HG03175 (cell line): ENCODE data around the gene DRD5.

Source experiments
- ATAC-seq: cut with Tn5 transposase; IDR thresholded peaks from one replicate; pipeline ENCODE4 v1.9.1; 2021; ENCODE audit warnings: mild to moderate bottlenecking, moderate library complexity; ENCODE audit not compliant: unreplicated experiment

The DRD5 gene

DNA sequence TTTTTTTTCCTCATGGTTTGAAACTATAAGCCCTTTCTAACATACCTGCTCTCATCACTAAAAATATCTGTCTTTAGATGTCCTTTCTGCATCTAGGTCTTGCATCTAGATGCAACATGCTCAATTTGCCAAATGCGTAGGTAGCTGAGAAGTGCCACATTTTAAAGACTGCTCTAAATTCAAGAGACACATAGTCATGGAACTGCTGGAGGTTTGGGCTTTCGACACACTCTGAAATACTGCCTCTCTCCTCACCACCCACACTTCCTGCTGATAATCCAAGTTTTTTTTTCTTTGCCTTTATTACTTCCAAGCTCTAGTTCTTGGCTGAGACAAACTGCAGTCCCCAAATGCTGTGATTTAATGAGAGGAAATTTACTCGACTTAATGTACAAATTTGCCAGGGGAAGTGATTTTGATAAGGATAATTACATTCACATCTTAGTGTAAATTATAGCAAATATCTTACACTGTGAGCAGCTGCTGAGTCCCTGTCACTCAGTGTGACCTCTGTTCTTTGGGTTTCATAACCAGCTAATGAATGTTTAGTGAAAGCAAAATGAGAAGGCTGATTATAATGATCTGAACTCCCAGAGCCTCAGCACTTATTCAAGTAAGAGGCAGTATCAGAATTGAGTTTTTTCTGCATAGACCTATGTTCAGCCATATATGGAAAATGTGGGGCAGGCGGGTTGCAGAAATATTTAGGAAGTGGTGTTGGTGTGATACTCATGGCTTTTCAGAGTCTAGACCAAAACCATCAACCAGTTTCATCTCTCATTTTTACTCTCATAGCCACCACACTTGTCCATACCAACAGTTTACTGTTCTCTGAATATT is 31.3 kb downstream of the DRD5 start:
- peak; percentile 87 for ATAC-seq

DNA sequence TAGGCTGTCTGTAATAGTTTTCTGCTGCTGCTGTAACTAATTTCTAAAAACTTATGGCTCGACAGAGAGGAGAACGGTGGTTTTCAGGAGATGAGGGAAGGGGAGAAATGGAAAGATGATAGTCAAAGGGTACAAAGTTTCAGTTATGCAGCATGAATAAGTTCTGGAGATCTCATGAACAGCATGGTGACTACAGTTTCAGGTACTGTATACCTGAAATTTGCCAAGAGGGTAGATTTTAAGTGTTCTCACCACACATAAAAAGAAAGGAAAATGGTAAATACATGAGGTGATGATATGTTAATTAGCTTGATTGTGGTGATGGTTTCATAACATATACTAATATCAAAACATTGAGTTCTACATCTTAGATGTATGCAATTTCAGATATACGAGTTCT is 34.9 kb downstream of the DRD5 start:
- no peak for ATAC-seq

DNA sequence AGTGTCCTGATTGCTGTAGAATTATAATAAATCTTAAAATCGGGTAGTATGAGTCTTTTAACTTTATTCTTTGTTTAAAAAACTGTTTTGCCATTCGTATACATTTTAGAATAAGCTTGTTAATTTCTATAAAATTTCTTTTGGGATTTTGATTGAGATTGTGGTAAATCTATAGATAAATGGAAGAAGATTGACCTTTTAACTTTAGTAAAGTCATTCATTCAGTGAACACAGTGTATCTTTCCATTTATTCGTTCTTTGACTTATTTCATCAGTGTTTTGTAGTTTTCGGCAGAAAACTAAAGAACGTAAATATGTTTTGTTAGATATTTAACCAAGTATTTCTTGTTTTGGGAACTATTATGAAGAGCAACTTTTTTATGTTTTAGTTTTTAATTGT is 38.9 kb downstream of the DRD5 start:
- ATAC-seq: no peak

DNA sequence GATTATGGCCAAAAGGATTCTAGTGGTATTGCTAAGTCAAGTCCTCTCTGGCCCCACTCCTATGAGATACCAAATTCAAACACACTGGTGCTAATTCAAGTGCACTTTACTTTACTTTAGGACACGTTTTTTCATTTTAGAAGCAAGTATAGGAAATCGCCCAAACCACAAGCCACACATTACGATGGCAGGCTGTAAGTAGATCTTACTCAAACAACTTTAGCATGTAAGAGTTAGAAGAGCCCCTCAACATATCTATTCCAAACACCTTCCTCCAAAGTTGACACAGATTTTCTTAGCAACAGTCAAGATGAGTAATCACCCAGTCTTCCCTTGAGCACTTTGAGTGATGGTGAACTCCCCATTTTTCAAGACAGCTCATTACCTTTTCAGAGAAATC is 43.6 kb downstream of the DRD5 start:
- ATAC-seq: no peak

DNA sequence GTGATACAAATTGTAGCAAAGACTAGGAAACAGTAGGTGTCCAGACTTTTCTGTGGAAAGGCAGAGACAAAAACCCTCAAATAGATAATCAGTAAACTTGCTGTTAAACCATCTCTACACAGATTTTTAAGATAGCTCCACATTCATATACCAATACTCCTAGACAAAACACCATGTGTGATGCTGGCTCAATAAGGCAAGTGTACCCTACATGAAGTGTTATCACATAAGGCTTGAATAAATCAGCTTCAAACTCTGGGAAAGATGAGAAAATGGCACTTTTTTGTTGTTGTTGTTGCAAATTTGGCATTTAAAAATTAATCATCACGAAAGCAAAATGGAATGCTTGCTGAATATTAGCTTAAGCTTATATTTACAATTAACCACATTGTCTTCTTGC is 45.1 kb downstream of the DRD5 start:
- no peak for ATAC-seq

DNA sequence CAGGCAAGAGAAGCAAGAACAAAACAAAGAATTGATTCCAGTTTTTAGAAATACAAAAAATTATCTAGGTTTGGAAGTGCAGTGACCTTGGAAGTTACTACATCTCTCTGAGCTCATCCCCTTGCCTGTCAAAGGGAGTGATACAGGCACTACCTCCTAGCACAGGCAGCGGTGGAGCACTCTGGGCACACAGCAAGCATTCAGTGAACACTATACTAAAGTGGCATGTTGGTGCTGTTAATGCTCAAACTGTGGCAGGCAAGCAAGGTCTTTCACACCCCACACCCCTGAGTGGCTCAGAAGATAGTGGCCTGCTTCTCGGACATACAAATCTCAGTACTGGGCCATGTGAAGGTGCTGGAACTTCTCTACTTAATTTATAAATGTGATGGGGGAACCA is 51.2 kb downstream of the DRD5 start:
- ATAC-seq: no peak

DNA sequence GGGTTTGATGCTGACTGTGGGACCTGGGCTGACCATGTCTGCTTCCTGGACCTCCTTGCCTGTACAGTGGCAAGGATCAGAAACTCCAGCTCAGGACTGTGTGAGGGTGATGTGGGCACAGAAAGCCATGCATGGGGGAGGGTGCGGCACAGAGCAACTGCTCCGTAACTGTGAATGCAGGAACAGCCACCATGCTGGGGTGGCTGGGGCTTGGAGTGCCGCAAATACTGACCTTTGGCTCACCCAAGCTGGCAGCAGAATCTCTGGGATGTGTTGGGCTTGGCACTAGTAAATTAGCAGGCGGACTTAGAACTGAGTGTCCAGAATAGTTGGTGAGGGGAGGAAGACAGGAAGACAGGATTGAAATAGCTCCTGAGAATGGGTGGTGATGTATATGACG is 52.0 kb downstream of the DRD5 start:
- no peak for ATAC-seq
